LoVo (cell line): ENCODE measurements around the gene MRPS27.

ENCODE experiments used
- DNase-seq: peaks from one replicate; pipeline ENCODE4 v3.0.0-alpha.2; 2016; ENCODE audit warnings: low spot score

Gene MRPS27

DNA sequence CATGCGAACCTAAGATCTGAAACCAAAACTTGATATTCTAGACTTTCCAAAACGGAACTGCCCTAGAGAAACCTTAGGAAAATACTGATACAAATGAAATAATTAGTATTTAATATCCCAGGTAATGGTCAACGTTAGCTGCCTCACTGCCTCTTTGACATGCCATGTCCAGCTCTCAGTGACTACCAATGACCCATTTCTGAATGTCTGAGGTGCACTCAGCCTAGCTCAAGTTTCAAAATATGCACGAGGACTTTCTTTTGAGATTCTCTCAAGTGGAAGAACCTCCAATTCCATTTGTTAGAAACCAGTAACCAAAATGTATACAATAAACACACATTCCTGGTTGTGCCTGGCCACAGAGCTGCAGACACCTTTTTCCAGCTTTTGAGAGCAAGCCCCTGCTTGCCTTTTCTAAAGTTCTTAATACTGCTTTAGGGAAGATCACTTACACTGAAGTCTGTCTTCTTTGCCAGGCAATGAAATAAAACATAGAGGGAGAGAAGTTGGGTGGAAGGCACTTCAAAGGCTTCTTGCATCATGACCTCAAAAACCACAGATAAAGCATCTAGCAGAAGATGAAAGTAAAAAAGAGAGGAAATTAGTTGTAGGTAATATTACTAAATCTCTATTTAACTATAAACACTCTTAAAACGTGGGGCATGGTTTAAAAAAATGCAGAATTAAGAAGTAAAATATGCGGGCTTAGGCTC is 87.9 kb downstream of the MRPS27 start:
- DNase-seq = peak; percentile 32

- DNase-seq = no peak
Observed at GRCh38 chr5:72228960-72229359, 91.1 kb downstream of the MRPS27 start.

DNA sequence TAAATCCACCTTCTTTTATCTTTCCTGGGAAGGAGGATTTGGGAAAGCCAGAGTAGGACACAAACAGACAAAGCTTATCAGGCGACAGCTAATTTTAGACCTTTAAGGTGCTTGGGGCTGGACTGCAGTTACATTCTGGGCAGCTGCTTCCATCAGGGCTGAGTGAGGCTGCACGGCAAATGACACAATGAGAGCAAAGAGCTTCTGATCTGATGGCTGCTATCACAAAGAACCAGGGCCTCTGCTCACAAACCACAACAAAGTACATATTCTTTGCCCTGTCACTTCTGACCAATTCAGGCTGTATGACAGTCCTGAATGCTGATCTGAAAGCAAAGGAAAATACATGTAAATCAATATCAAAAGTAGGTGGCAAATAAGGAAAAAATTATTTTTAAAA is 93.1 kb downstream of the MRPS27 start:
- DNase-seq = no peak

DNA sequence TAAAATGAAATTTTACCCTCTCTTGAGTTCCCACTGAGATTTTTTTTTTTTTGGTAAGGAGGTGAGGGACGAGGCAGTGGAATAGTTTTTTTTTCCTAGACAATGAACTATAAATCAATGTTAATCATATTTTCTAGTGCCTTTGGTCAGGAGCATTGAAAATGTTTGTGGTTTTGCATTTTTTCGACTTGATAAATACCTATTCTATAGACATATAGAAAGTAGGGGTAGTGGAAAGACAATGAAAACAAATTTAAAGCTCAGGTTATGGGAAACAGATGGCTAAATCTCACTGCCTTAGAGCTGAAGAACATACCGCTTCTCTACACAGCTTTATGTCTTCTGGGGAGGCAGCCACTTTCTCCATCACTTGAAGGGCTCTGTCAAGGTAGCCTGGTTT is 94.3 kb downstream of the MRPS27 start:
- no peak for DNase-seq

GRCh38 chr5:72224946-72225463 is 95.0 kb downstream of the MRPS27 start:
- no peak for DNase-seq

DNA sequence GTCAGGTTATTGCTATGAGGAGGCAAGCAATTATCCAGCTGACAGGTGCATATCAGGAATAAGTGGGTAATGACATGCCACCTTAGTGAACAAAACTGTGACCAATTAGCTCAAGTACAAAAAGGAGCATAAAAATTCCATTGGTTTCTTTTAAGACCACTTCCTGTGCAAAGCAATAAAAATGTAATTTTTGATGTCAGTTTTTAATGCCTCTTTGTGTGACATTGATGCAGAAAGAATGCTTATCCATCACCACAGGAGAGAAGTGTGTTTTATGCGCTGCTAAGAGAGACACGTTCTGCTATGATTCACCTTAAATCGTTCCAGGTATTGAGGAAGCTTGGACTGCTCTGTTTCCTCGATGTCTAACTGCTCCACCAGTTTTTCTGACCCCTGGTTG is 96.7 kb downstream of the MRPS27 start:
- no peak for DNase-seq

- DNase-seq = no peak
Observed at GRCh38 chr5:72222521-72222920, 97.5 kb downstream of the MRPS27 start.

DNA sequence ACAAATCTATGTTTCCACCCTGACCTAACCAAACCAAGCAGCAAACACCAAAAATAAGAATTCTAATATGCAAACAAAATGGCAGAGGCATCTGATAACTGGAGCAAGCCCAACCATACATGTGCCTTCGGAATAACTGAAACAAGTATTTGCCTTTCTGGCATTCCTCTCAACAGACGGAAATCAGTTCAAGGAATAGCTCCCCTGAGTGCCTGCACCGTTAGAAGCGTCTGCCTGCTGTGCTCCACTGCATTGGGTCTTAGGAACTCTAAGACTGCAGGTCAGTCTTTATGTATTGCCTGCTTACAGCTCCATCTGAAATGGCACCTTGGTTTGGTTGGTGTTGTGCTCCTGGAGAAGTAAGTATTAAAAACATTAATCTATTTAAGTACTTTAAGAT is 98.5 kb downstream of the MRPS27 start:
- no peak for DNase-seq

DNA sequence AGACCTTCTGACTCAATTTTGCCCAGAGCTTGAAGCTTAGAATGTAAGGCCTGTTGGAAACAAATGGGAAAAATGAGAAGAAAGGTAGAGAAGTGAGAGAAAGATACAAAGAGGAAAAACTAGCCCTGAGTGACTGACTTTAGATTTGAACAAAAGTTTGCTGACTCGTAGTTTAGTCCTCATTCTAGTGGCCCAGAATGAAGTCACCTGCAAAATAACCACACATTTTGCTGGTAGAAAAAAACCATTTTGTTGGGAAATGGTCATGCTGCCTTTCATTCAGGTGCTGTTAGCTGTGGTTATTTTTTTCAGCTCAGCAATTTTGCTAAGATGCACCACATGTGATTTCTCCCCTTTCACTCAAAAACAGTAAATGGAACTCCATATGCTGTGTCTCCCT is 98.9 kb downstream of the MRPS27 start:
- DNase-seq = no peak

- DNase-seq = no peak
Observed at GRCh38 chr5:72216756-72217155, 103.3 kb downstream of the MRPS27 start.

GRCh38 chr5:72214168-72214567 is 105.9 kb downstream of the MRPS27 start:
- no peak for DNase-seq

DNA sequence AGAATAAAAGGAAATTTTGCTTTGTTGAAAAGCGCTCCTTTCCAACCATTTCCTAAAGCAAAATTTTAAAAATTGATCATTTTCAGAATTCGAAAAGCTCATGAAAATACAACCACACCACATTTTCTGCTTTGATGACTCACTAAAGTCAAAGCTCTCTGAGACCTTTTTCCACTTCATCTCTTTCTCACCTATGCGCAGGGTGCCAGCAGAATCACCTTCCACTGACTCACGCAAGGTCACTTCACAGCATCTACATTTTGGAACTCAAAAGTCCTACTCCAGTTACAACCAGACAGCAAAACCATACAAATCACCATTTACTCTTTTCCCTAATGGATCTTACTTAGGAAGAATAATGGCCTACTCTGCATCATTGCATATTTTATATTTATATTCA is 106.6 kb downstream of the MRPS27 start:
- no peak for DNase-seq

- DNase-seq = no peak
Observed at GRCh38 chr5:72212171-72212570, 107.9 kb downstream of the MRPS27 start.

DNA sequence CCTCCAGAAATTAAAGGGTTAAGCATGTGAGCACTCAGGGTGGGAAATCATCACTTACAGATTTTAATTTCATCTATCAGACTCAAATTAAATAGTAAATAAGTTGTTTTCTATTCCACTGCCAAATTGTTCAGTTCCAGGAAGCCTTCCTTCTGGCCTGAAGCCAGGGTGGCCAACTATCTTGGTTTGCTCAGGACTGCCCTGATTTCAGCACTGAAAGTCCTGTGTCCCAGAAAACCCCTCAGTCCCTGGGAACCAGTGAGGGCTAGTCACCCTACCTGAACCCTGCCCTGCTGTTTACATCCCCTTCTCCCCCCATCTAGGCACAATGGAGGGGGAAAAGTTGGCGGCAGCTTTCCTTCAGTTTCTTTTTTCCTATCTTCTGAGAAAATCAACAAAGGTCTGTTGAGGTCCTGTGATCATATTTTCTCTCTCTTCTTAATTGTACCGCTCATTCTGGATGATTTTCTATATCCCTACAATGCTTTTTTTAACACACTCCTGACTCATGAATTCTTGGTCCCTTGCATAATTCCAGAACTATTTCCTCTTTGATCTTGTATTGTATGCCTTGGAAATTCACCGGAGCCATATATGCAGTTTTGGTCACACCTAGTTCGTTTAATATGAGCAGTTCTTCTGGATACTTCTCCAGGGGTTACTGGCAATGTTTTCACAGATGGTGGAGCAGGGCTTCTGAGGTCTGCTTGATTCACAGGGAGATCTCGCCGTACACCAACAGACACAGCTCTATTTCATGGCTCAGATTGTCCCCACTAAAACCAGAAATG is 109.0 kb downstream of the MRPS27 start:
- peak; percentile 41 for DNase-seq

- DNase-seq = peak; percentile 59
Observed at GRCh38 chr5:72209147-72210115, 110.6 kb downstream of the MRPS27 start.

- DNase-seq = no peak
Observed at GRCh38 chr5:72208324-72208926, 111.6 kb downstream of the MRPS27 start.

GRCh38 chr5:72206994-72207393 is 113.0 kb downstream of the MRPS27 start:
- no peak for DNase-seq

GRCh38 chr5:72206160-72206559 is 113.9 kb downstream of the MRPS27 start:
- no peak for DNase-seq

DNA sequence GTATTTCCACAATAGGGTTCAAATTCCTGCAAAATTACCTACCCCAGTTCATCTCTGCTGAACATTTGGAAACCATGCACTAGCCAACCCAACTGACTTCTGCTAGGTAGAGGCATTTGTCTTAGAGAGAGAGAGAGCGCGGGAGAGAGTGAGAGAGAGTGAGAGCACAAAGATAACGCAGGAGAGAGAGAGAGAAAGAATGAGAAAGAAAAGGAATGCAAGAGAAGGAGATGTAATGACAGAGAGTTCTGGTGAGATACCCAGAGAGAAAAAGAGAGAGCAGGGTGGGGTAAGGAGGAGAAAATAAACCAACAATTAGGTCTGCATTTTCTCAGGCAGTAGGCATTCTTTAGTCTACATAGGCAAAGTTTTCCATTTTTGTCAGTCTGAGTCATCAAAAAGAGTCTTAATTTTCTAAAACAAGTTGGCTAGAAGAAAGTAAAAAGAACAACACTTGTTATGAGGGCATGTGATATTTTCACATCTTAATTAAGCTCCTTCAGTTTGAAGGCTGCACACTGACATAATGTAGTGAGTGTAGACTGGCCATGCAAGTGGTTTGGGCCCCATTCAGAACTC is 114.5 kb downstream of the MRPS27 start:
- DNase-seq = no peak

DNA sequence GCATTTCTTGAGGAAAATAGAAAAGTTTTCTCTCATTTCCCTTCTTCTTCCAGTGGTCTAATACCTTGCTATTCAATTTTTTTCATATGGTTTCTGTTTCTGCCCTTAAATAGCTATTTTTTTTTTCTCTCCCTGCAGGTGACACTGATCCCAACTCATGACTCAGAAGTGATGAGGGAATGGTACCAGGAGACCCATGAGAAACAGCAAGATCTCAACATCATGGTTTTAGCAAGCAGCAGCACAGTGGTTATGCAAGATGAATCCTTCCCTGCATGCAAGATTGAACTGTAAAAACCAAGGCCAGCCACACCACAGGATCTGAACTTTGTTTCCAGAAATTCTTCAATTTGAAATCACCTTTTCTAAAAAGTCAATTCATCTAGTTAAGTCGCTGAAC is 115.1 kb downstream of the MRPS27 start:
- DNase-seq = no peak

DNA sequence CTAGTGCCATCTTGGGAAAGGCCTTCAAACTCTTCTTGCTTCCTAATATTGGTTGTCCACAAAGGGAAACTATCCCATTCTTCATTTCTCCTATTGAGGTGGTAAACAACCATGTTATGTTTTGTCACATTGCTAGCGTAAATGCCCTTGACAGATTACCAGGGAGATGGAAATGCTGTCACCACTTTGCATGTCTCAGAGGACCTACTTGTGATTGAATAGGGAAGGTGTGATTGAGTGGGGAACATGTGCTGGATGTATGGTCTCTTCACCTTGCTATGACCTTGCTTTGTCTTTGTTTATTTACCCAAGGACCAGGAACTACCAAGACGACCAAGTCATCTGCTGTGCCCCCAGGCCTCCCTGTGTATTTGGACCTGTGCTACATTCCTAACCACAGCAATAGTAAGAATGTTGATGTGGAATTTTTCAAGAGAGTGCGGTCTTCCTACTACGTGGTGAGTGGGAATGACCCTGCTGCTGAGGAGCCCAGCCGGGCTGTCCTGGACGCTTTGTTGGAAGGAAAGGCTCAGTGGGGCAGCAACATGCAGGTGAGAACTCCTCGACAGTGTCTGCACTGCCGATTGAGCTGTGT is 116.7 kb downstream of the MRPS27 start:
- no peak for DNase-seq
